ENCODE measurements around the gene GSTT2.
"Not testable (repeated sequence)": the region's sequence is repeated elsewhere in the genome, so short reads cannot be mapped to it uniquely, and the experiment has no call there.

GSTT2 gene

DNA sequence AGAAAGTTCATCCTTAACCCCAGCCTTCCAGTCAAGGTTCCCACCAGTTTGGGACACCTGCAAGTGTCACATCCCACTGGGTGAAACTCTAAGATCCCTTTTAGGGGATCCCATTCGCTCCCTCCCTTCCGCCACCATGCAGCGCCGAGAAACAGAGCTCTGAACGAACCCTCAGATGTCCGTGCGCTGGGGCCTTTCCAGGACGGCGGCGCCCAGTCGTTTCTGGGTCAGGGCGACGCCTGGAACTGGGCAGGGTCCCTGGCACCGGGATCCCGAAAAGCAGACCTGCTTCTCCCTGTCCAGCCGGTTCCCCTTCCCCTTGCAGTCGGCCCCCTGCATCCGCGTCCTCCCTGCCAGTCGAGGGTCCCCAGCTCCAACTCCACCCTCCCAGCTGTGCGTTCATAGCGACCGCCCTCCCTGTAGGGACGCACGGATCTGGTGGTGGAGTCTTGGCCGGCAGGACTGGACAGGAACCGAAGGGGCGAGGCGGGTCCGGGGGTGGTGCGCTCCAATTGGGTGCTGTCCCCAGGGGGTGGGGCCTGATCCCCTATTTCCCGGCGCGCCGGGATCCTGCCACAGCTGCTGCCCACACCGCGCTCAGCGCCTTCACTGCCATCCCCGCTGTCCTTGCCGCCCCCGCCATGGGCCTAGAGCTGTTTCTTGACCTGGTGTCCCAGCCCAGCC, at the start of gene GSTT2:
GSTT2 (plus strand) TSS at position 578 of the 684 bp plus-strand sequence.
- not testable (repeated sequence) for H3K9ac ChIP-seq (ENCODE audit: low read length); H3K4me3 ChIP-seq (ENCODE audit: low read length); H3K36me3 ChIP-seq (ENCODE audit: control insufficient read depth, low read depth, low read length)

DNA sequence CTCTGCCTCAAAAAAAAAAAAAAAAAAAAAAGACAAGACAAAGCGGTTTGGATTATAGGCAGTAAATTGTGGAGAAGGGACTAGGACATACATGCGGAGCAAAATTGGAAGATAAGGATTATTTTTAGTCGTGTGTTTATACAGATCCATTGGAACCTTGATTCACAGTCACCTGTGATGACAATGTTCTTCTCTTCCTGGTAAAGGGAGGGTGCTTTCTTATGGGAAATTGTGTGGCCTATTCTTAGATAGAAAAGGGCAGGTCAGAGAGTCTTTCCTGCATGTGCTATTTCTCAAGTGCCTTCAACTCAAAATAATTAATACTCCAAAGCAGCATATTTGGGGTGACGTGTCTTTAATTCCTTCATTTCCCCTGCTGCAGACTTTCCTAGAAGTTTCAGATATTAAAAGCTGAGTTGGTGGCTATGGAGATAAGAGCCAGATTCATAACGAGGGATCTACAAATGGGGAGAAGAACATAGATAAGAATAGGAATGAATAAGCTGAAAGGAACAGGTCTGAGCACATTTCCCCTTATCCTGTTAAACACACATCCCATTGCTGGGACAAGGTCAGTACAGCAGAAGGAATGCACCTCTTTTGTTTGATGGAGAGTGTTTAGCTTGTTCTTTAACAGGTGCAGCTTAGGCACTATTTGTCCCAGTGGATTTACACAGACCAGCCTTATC, 41.5 kb upstream of the GSTT2 start:
- H3K27me3 ChIP-seq (ENCODE audit: control insufficient read depth, insufficient read depth, low read length) = no peaks in the 10 kb centered on the region
- H3K4me3 ChIP-seq (ENCODE audit: low read length) = no peak overlapping the region
- H3K9me3 ChIP-seq (ENCODE audit: control insufficient read depth, low read depth, low read length) = no peaks in the 10 kb centered on the region
- H3K27ac ChIP-seq (ENCODE audit: low read length) = no peak overlapping the region
- no peaks in the 10 kb centered on the region for H3K36me3 ChIP-seq (ENCODE audit: control insufficient read depth, low read depth, low read length)
- H3K9ac ChIP-seq (ENCODE audit: low read length) = no peak overlapping the region
- no peaks in the 10 kb centered on the region for H3K4me1 ChIP-seq (ENCODE audit: control insufficient read depth, low read depth, low read length)

More for the DNA sequence above, at the start of gene GSTT2:
- not testable (repeated sequence) for H3K27me3 ChIP-seq (ENCODE audit: control insufficient read depth, insufficient read depth, low read length); H3K9me3 ChIP-seq (ENCODE audit: control insufficient read depth, low read depth, low read length); H3K4me1 ChIP-seq (ENCODE audit: control insufficient read depth, low read depth, low read length); H3K27ac ChIP-seq (ENCODE audit: low read length)

DNA sequence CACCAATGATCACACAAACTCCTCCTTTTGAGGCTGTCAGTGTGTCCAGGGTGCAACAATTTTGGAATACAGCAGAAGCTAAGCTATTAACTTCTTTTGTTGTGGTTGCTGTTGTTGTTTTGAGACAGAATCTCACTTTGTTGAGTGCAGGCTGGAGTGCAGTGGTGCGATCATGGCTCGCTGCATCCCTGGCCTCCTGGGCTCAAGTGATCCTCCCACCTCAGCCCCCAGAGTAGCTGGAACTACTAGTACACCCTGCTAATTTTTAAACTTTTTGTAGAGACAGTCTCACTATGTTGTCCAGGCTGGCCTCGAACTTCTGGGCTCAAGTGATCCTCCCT, 40.9 kb upstream of the GSTT2 start:
- no peaks in the 10 kb centered on the region for H3K4me1 ChIP-seq (ENCODE audit: control insufficient read depth, low read depth, low read length)
- H3K9me3 ChIP-seq (ENCODE audit: control insufficient read depth, low read depth, low read length) = no peaks in the 10 kb centered on the region
- no peaks in the 10 kb centered on the region for H3K36me3 ChIP-seq (ENCODE audit: control insufficient read depth, low read depth, low read length)
- H3K27ac ChIP-seq (ENCODE audit: low read length) = no peak overlapping the region
- no peak overlapping the region for H3K9ac ChIP-seq (ENCODE audit: low read length)
- H3K27me3 ChIP-seq (ENCODE audit: control insufficient read depth, insufficient read depth, low read length) = no peaks in the 10 kb centered on the region
- no peak overlapping the region for H3K4me3 ChIP-seq (ENCODE audit: low read length)

DNA sequence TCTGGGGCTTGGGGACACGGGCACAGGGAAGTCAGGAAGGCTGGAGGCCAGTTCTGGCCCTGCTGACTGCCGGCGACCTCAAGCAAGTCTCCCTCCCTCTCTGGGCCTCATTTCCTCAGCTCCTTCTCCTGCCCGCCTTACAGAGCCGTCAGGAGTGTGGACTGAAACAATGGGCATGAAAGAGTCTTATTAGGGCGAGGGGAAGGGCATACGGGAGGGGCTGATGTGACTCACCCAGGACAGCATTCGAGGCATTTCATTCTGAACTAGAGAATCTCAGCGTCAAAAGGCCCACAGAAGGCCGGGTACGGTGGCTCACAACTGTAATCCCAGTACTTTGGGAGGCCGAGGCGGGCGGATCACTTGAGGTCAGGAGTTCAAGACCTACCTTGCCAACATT, 39.8 kb upstream of the GSTT2 start:
- not testable (repeated sequence) for H3K27me3 ChIP-seq (ENCODE audit: control insufficient read depth, insufficient read depth, low read length); H3K9ac ChIP-seq (ENCODE audit: low read length); H3K36me3 ChIP-seq (ENCODE audit: control insufficient read depth, low read depth, low read length); H3K27ac ChIP-seq (ENCODE audit: low read length); H3K4me1 ChIP-seq (ENCODE audit: control insufficient read depth, low read depth, low read length); H3K9me3 ChIP-seq (ENCODE audit: control insufficient read depth, low read depth, low read length); H3K4me3 ChIP-seq (ENCODE audit: low read length)

DNA sequence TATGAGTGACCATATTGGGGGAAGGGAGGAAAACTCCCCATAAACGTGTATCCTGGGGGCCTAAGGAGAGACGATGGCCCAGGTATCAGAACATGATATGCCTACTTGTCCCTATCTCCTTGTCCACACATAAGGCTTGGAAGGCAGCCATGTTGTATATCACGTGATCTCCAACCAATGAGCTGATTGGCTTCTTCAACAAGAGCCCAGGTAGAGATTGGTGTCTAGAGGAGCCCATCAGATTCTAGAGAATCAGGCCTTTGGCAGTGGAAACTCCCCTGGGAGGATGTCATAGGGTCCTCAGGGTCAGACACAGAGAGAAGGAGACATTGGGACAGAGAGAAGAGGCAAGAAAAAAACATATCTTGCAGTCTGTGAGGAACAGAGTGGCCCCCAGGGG, 32.5 kb upstream of the GSTT2 start:
- not testable (repeated sequence) for H3K9me3 ChIP-seq (ENCODE audit: control insufficient read depth, low read depth, low read length); H3K27ac ChIP-seq (ENCODE audit: low read length); H3K36me3 ChIP-seq (ENCODE audit: control insufficient read depth, low read depth, low read length); H3K4me3 ChIP-seq (ENCODE audit: low read length); H3K27me3 ChIP-seq (ENCODE audit: control insufficient read depth, insufficient read depth, low read length); H3K9ac ChIP-seq (ENCODE audit: low read length); H3K4me1 ChIP-seq (ENCODE audit: control insufficient read depth, low read depth, low read length)

DNA sequence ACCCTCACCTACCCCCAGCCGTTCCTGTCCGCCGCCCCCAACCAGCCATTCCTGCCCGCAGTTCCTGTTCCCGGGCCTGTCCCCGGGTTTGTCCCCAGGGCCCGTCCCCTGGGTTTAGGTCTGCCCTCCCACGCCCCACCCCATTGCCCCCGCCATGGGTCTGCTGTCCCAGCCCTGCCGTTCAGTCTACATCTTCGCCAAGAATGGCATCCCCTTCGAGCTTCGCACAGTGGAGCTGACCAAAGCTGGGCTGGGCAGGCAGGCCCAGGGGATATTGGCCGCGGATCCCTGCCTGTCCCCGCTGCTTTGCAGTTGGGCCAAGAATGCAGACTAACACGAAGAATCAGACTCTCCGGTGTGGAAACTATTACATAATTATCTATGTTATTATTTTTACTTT, 30.2 kb upstream of the GSTT2 start:
- H3K27me3 ChIP-seq (ENCODE audit: control insufficient read depth, insufficient read depth, low read length); H3K4me1 ChIP-seq (ENCODE audit: control insufficient read depth, low read depth, low read length); H3K36me3 ChIP-seq (ENCODE audit: control insufficient read depth, low read depth, low read length); H3K27ac ChIP-seq (ENCODE audit: low read length); H3K4me3 ChIP-seq (ENCODE audit: low read length); H3K9me3 ChIP-seq (ENCODE audit: control insufficient read depth, low read depth, low read length); H3K9ac ChIP-seq (ENCODE audit: low read length): not testable (repeated sequence)

DNA sequence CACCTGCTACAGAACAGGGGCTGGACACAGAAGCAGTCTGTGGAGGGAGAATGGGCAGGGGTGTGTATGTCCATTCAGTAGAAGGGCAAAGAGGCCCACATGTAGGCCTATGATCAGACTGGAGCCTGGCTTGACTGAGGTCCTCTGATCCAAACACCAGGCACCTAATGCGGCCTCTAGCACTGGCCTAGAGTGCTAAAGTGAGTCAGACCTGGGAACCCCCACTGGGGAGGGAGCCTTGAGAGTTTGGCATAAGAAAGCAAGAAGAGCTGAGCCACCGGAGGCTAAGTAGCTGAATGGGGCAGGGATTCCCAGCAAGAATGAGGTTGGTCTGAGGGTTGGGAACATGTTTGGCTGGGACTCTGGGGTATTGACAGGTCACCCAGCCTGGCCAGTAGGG, 28.6 kb upstream of the GSTT2 start:
- H3K9ac ChIP-seq (ENCODE audit: low read length); H3K4me3 ChIP-seq (ENCODE audit: low read length); H3K9me3 ChIP-seq (ENCODE audit: control insufficient read depth, low read depth, low read length); H3K27ac ChIP-seq (ENCODE audit: low read length); H3K36me3 ChIP-seq (ENCODE audit: control insufficient read depth, low read depth, low read length); H3K27me3 ChIP-seq (ENCODE audit: control insufficient read depth, insufficient read depth, low read length): not testable (repeated sequence)
- peaks cover 10% of the 10 kb centered on the region for H3K4me1 ChIP-seq (ENCODE audit: control insufficient read depth, low read depth, low read length)

DNA sequence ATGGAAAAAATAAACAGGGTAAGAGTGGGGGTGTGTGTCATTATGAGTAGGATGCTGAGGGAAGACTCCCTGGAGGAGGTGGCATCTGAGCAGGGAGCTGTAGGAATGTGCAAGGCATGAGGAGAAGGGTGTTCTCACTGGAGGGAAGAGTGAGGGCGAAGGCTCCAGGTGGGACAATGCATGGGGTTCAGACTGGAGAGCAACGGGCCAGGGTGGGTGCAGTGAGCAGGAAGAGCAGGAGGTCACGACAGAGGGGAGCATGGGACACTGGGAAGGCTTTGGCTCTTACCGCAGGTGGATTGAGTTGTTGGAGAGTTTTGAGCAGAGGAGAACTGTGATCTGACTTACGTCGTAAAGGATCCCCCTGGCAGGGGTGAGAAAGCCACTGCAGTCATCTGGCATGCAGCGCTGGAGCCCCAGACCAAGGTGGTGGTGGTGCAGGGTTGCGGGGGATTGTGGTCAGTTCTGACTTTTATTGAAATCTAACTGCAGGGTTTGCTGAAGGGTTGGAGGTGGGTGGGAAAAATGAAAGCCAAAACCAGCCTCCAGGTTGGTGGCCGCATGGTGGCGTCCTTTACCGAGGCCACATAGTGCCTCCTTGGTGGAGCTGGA, 27.0 kb upstream of the GSTT2 start:
- not testable (repeated sequence) for H3K9me3 ChIP-seq (ENCODE audit: control insufficient read depth, low read depth, low read length); H3K27me3 ChIP-seq (ENCODE audit: control insufficient read depth, insufficient read depth, low read length); H3K36me3 ChIP-seq (ENCODE audit: control insufficient read depth, low read depth, low read length); H3K4me3 ChIP-seq (ENCODE audit: low read length); H3K27ac ChIP-seq (ENCODE audit: low read length); H3K9ac ChIP-seq (ENCODE audit: low read length)
- H3K4me1 ChIP-seq (ENCODE audit: control insufficient read depth, low read depth, low read length) = peaks cover 12% of the 10 kb centered on the region

DNA sequence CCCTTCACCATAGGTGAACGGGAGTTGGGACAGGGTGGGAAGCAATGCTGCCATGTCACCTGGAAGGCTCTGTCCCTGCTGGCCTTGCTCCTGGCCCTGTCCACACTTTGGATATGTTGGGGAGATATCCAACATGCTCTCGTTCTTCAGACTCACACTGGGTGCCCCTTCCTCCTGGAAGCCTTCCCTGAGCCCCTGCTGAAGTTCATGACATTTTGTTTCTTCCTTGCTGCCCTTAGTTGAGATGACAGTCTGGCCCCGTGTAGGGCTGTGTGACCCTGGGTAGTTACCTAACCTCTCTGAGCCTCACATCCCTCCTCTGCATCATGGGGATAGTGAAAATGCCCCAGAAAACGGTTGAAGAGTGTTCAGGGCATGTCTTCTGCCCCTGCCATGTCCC, 26.4 kb upstream of the GSTT2 start:
- H3K36me3 ChIP-seq (ENCODE audit: control insufficient read depth, low read depth, low read length); H3K27ac ChIP-seq (ENCODE audit: low read length); H3K9ac ChIP-seq (ENCODE audit: low read length); H3K27me3 ChIP-seq (ENCODE audit: control insufficient read depth, insufficient read depth, low read length); H3K4me3 ChIP-seq (ENCODE audit: low read length); H3K9me3 ChIP-seq (ENCODE audit: control insufficient read depth, low read depth, low read length): not testable (repeated sequence)
- H3K4me1 ChIP-seq (ENCODE audit: control insufficient read depth, low read depth, low read length) = peaks cover 12% of the 10 kb centered on the region

DNA sequence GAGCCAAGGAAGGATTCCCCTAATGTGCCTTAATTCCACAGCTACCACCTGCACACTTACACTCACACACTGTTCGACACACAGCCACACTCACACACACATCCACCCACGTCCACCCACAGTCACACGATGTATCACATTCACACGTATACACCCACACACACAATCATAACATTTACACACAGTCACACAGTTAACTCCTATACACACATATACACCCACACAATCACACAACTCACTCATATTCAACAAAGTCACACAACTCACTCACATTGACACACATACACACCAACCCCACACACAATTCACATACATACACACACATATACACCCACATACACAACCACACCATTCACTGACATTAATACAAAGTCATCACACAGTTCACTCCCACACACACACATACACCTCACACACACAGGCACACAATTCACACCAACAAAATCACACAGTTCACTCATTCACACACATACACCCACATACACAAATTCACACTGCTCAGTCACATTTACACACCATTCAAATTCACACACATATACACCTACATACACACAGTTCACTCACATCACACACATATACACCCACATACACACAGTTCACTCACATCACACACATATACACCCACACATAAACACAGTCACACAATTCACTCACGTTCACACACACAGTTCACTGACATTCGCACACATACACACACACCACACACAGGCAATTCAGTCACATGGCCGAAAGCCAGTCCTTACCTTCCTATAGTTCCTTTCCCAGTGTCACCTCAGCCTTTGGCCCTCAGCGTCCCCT, 25.5 kb upstream of the GSTT2 start:
- H3K9me3 ChIP-seq (ENCODE audit: control insufficient read depth, low read depth, low read length); H3K27me3 ChIP-seq (ENCODE audit: control insufficient read depth, insufficient read depth, low read length); H3K4me3 ChIP-seq (ENCODE audit: low read length); H3K36me3 ChIP-seq (ENCODE audit: control insufficient read depth, low read depth, low read length); H3K27ac ChIP-seq (ENCODE audit: low read length); H3K9ac ChIP-seq (ENCODE audit: low read length): not testable (repeated sequence)
- H3K4me1 ChIP-seq (ENCODE audit: control insufficient read depth, low read depth, low read length) = peaks cover 12% of the 10 kb centered on the region

DNA sequence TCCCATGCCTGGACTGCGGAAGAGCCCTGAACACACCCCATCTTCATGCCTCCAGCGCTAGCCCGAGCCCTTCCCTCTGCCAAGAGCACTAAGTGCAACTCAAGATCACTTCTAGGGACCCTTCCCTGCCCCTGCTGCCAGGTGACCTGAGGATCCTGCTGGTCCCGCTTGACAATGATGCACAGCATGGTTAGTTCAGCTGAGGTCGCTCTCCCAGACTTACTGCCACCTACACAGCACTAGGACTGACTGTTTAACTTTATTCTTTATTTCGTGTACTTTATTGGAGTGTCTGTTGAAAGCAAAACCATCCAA, 25.0 kb upstream of the GSTT2 start:
- H3K4me3 ChIP-seq (ENCODE audit: low read length); H3K27me3 ChIP-seq (ENCODE audit: control insufficient read depth, insufficient read depth, low read length); H3K9me3 ChIP-seq (ENCODE audit: control insufficient read depth, low read depth, low read length); H3K27ac ChIP-seq (ENCODE audit: low read length); H3K36me3 ChIP-seq (ENCODE audit: control insufficient read depth, low read depth, low read length); H3K9ac ChIP-seq (ENCODE audit: low read length): not testable (repeated sequence)
- H3K4me1 ChIP-seq (ENCODE audit: control insufficient read depth, low read depth, low read length) = peaks cover 12% of the 10 kb centered on the region
